SK-N-SH treated with all-trans-retinoic acid at 6 μM for 48 hours (cell line): Measurements from ENCODE around the gene CCDC107.

Experiments
- ATAC-seq: fragments of 200-7000 bp; cut with Tn5 transposase; 3 replicates; pipeline ENCODE4 v1.9.1; 2020; ENCODE audit warnings: mild to moderate bottlenecking, moderate library complexity
- ARNTL ChIP-seq: fragments of 450-650 bp; formaldehyde crosslinking; IDR thresholded peaks from 2 replicates; pipeline ENCODE4 v1.5.0; 2020; ENCODE audit warnings: low read depth, mild to moderate bottlenecking, moderate library complexity, borderline replicate concordance
- BACH2 ChIP-seq: fragments of 250-450 bp; sonication (Bioruptor Pico); IDR thresholded peaks from 2 replicates; pipeline ENCODE4 v1.9.0; 2021; ENCODE audit warnings: mild to moderate bottlenecking, borderline replicate concordance
- CREB5 ChIP-seq: fragments of 250-450 bp; sonication (Bioruptor Pico); IDR thresholded peaks from 2 replicates; pipeline ENCODE4 v1.5.1; 2020; ENCODE audit warnings: low read depth, mild to moderate bottlenecking, moderate library complexity
- CSDC2 ChIP-seq: fragments of 250-450 bp; sonication (Bioruptor Pico); IDR thresholded peaks from 2 replicates; pipeline ENCODE4 v1.5.0; 2020; ENCODE audit warnings: mild to moderate bottlenecking, moderate library complexity
- CSRNP3 ChIP-seq: fragments of 250-450 bp; sonication (Bioruptor Pico); IDR thresholded peaks from 2 replicates; pipeline ENCODE4 v1.5.1; 2021; ENCODE audit warnings: mild to moderate bottlenecking, moderate library complexity
- ESRRG ChIP-seq: fragments of 250-450 bp; sonication (Bioruptor Pico); IDR thresholded peaks from 2 replicates; pipeline ENCODE4 v1.6.1; 2021; ENCODE audit warnings: mild to moderate bottlenecking
- GLIS3 ChIP-seq: fragments of 250-450 bp; sonication (Bioruptor Pico); IDR thresholded peaks from 2 replicates; pipeline ENCODE4 v1.5.0; 2020; ENCODE audit warnings: mild to moderate bottlenecking, moderate library complexity
- PATZ1 ChIP-seq: fragments of 250-450 bp; sonication (Bioruptor Pico); IDR thresholded peaks from 2 replicates; pipeline ENCODE4 v1.8.0; 2020; ENCODE audit warnings: mild to moderate bottlenecking, moderate library complexity, borderline replicate concordance
- POU6F1 ChIP-seq: fragments of 250-450 bp; sonication (Bioruptor Pico); IDR thresholded peaks from 2 replicates; pipeline ENCODE4 v1.8.0; 2021; ENCODE audit warnings: low read depth, mild to moderate bottlenecking, moderate library complexity, borderline replicate concordance
- SNAI2 ChIP-seq: fragments of 250-450 bp; sonication (Bioruptor Pico); IDR thresholded peaks from 2 replicates; pipeline ENCODE4 v1.5.0; 2020; ENCODE audit warnings: mild to moderate bottlenecking, moderate library complexity
- TCF4 ChIP-seq: fragments of 250-450 bp; sonication (Bioruptor Pico); IDR thresholded peaks from 2 replicates; pipeline ENCODE4 v1.8.0; 2021; ENCODE audit warnings: mild to moderate bottlenecking, moderate library complexity, borderline replicate concordance
- TOX ChIP-seq: fragments of 250-450 bp; sonication (Bioruptor Pico); IDR thresholded peaks from 2 replicates; pipeline ENCODE4 v1.8.0; 2021; ENCODE audit warnings: mild to moderate bottlenecking, moderate library complexity, borderline replicate concordance
- TSHZ2 ChIP-seq: fragments of 250-450 bp; sonication (Bioruptor Pico); IDR thresholded peaks from 2 replicates; pipeline ENCODE4 v1.5.0; 2020; ENCODE audit warnings: mild to moderate bottlenecking, moderate library complexity
- ZC3H10 ChIP-seq: fragments of 250-450 bp; sonication (Bioruptor Pico); IDR thresholded peaks from 2 replicates; pipeline ENCODE4 v1.5.1; 2021; ENCODE audit warnings: mild to moderate bottlenecking, moderate library complexity
- ZFP3 ChIP-seq: fragments of 250-450 bp; sonication (Bioruptor Pico); IDR thresholded peaks from 2 replicates; pipeline ENCODE4 v1.5.0; 2020; ENCODE audit warnings: mild to moderate bottlenecking, moderate library complexity
- ZFP30 ChIP-seq: fragments of 450-650 bp; formaldehyde crosslinking; IDR thresholded peaks from 2 replicates; pipeline ENCODE4 v1.5.0; 2022; ENCODE audit warnings: mild to moderate bottlenecking, moderate library complexity
- ZNF565 ChIP-seq: fragments of 450-650 bp; formaldehyde crosslinking; conservative IDR thresholded peaks from 2 replicates; pipeline ENCODE4 v1.5.0; 2020; ENCODE audit warnings: low read depth, mild to moderate bottlenecking, moderate library complexity
- ZNF70 ChIP-seq: fragments of 450-650 bp; formaldehyde crosslinking; IDR thresholded peaks from 2 replicates; pipeline ENCODE4 v1.5.0; 2020; ENCODE audit warnings: mild to moderate bottlenecking, moderate library complexity
- ZNF8 ChIP-seq: fragments of 450-650 bp; formaldehyde crosslinking; IDR thresholded peaks from 2 replicates; pipeline ENCODE4 v1.5.0; 2020; ENCODE audit warnings: mild to moderate bottlenecking, moderate library complexity

Gene CCDC107

GRCh38 chr9:35646533-35647265, 11.4 kb upstream of the CCDC107 start:
- ATAC-seq, result peak; percentile 98
- TF ChIP-seq TOX (no peak), ESRRG (CRISPR knock-in tag) (no peak), ZFP30 (CRISPR knock-in tag) (no peak), ZNF70 (CRISPR knock-in tag) (no peak), BACH2 (CRISPR knock-in tag) (no peak), ZNF565 (CRISPR knock-in tag) (no peak), SNAI2 (CRISPR knock-in tag) (no peak), TCF4 (no peak), GLIS3 (CRISPR knock-in tag) (no peak)

- no peak for ATAC-seq
- TF ChIP-seq CREB5 (no peak), TCF4 (no peak), CSDC2 (no peak), PATZ1 (CRISPR knock-in tag) (no peak), GLIS3 (CRISPR knock-in tag) (no peak), ZNF8 (CRISPR knock-in tag) (no peak), CSRNP3 (no peak), ZNF70 (CRISPR knock-in tag) (no peak), ZFP3 (CRISPR knock-in tag) (no peak), TSHZ2 (CRISPR knock-in tag) (no peak), TOX (no peak), BACH2 (CRISPR knock-in tag) (no peak), ZC3H10 (no peak), SNAI2 (CRISPR knock-in tag) (no peak), POU6F1 (CRISPR knock-in tag) (no peak), ARNTL (CRISPR knock-in tag) (no peak)
Measured at GRCh38 chr9:35649431-35650340, 8.4 kb upstream of the CCDC107 start.
